Astrocyte (in vitro differentiated cells and primary cell): ENCODE measurements around the gene TTC34.

ENCODE experiments used
- CTCF ChIP-seq: IDR thresholded peaks from 2 replicates; pipeline ENCODE4 v1.5.1; 2011; ENCODE audit warnings: low read depth, mild to moderate bottlenecking, inconsistent platforms, low read length, moderate library complexity; ENCODE audit not compliant: insufficient read depth
- EZH2 ChIP-seq: IDR thresholded peaks from 2 replicates; pipeline ENCODE4 v1.6.1; 2012; ENCODE audit warnings: mild to moderate bottlenecking, low read length, inconsistent platforms; ENCODE audit not compliant: insufficient read depth

GRCh38 chr1:2835650-2836159 is 34.2 kb upstream of the TTC34 start:
- TF ChIP-seq CTCF, result no peak
- no peak for TF ChIP-seq EZH2
